ENCODE measurements around the gene BRD2. TPM values are rescaled to one million over a fixed set of nuclear protein-coding genes. Genes with fewer than 3 reads are reported as not detected.

The BRD2 gene
- total and polyA plus RNA-seq, 11 donors, result 56.8 to 107 (median 73.1) TPM

GRCh38 chr6:33007831-33008400 lies 39.5 kb downstream of the BRD2 start:
- Histone ChIP-seq H3K9me3 (no peaks in the 10 kb centered on the region), H3K36me3 (peaks cover 0 to 5% (median 0%) of the 10 kb centered on the region in 9 donors), H3K4me3 (no peak overlapping the region), H3K4me1 (peaks cover 0 to 15% (median 0%) of the 10 kb centered on the region in 12 donors), H3K27ac (no peak overlapping the region), H3K27me3 (peaks cover 0 to 18% (median 0%) of the 10 kb centered on the region in 9 donors)
- ATAC-seq (no peak), DNase-seq (no peak)
- intact Hi-C loops (cut with DNase I), result loop anchor here in 1 of 10 donors (5.0 kb wide), 2 partner anchors 79 to 234 kb away; no protein-coding TSS in a partner anchor
- TF ChIP-seq POLR2A (IDR thresholded peaks at IDR 0.05), result no peak
- no peak for TF ChIP-seq CTCF (IDR thresholded peaks at IDR 0.05)
- 87 to 91% (median 89%) methylated on average over 25 to 26 of the region's 26 CpGs for WGBS, 4 donors

- peaks cover 0 to 21% (median 4%) of the 10 kb centered on the region in 9 donors for H3K27me3 ChIP-seq
- TF ChIP-seq POLR2A (IDR thresholded peaks at IDR 0.05) (no peak), CTCF (IDR thresholded peaks at IDR 0.05) (no peak)
- peaks cover 0 to 15% (median 0%) of the 10 kb centered on the region in 12 donors for H3K4me1 ChIP-seq
- no peaks in the 10 kb centered on the region for H3K9me3 ChIP-seq
- intact Hi-C loops (cut with DNase I), result loop anchor here in 1 of 10 donors (5.0 kb wide), 2 partner anchors 78 to 233 kb away; no protein-coding TSS in a partner anchor
- DNase-seq (peak in 1 of 5 donors; percentile 22), ATAC-seq (peak; percentile 26 to 74 (median 67))
- peaks cover 0 to 5% (median 0%) of the 10 kb centered on the region in 9 donors for H3K36me3 ChIP-seq
- H3K27ac ChIP-seq, result peak within 1 kb of the TSS in 3 of 12 donors; percentile 7 to 83 (median 71)
- peak within 1 kb of the TSS in 9 of 12 donors; percentile 12 to 67 (median 44) for H3K4me3 ChIP-seq
- 26 to 37% (median 32%) methylated on average over 24 of the region's 24 CpGs for WGBS, 4 donors
Observed at GRCh38 chr6:33008944-33009861, 40.8 kb downstream of the BRD2 start, which contains the start of gene HLA-DOA. TSS of gene HLA-DOA (minus strand) at chr6:33009591.

GRCh38 chr6:33010356-33010755 lies 42.0 kb downstream of the BRD2 start:
- intact Hi-C loops (cut with DNase I), result loop anchor here in 4 of 10 donors (5.0 to 10.0 kb wide), 5 partner anchors 72 to 237 kb away; no protein-coding TSS in a partner anchor
- Histone ChIP-seq H3K27ac (peak overlapping the region in 1 of 12 donors; percentile 71), H3K27me3 (peaks cover 0 to 26% (median 4%) of the 10 kb centered on the region in 9 donors), H3K4me3 (no peak overlapping the region), H3K9me3 (no peaks in the 10 kb centered on the region), H3K36me3 (peaks cover 0 to 5% (median 0%) of the 10 kb centered on the region in 9 donors), H3K4me1 (peaks cover 0 to 27% (median 6%) of the 10 kb centered on the region in 12 donors)
- TF ChIP-seq POLR2A (IDR thresholded peaks at IDR 0.05) (no peak), CTCF (IDR thresholded peaks at IDR 0.05) (no peak)
- ATAC-seq, result no peak
- no peak for DNase-seq
- WGBS, 4 donors, result 68 to 76% (median 70%) methylated on average over 7 of the region's 7 CpGs

Data from heart left ventricle (tissue), 16 donors.